ENCODE measurements around the gene S100A10.

Gene S100A10

DNA sequence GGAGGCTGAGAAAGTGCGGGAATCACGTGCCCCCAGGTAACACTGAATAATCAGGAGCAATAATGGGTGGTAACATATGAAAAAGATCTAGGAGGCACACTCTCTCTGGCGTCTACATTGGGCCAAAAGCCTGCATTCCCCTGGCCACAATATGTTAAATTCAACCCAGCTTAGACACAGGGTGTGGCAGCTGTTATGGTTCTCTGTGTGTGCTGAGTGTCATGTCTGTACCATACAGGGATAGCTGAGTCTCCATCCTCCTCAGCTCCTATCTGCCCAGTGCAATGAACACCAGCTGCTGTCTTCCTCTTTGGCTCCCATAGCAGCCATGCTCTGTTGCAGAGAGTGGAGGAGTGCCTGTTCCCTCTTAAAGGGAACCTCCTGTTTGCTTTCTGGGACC lies 28.8 kb upstream of the S100A10 start:
- Mint-ChIP-seq H3K4me3 (no peak overlapping the region), H3K27ac (no peak overlapping the region), H3K9me3 (no peaks in the 10 kb centered on the region), H3K4me1 (no peaks in the 10 kb centered on the region), H3K36me3 (no peaks in the 10 kb centered on the region)
- ATAC-seq: no peak
- no peak for DNase-seq (ENCODE audit: low spot score in 2 of 2)

DNA sequence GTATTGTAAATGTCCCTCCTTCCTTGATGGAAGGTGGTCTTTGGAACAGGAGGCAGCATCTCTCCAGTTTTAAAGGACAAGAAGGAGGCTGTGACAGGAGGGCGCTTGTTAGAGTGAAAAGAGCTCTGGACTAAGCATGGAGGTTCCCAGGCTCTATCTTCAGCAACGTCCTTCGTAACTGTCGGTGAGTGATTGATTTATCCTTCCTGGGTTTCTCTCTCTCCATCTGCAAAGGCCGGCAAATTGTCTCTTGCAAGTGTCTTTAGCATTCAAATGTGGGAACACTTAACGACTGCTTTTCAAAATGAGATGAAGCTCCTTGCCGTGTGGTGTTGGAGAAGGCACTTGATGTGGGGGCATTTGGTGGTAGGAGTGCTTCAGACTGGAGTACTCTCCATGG lies 27.9 kb upstream of the S100A10 start:
- no peak for ATAC-seq

GRCh38 chr1:152020849-152021248 lies 27.2 kb upstream of the S100A10 start:
- Mint-ChIP-seq H3K9me3 (no peaks in the 10 kb centered on the region), H3K27ac (no peak overlapping the region), H3K36me3 (no peaks in the 10 kb centered on the region), H3K4me3 (no peak overlapping the region), H3K4me1 (no peaks in the 10 kb centered on the region)
- ATAC-seq: no peak
- DNase-seq (ENCODE audit: low spot score in 2 of 2): no peak

More for the DNA sequence above, 27.9 kb upstream of the S100A10 start:
- H3K9me3 Mint-ChIP-seq: no peaks in the 10 kb centered on the region
- H3K4me3 Mint-ChIP-seq: no peak overlapping the region
- DNase-seq (ENCODE audit: low spot score in 2 of 2): no peak
- no peaks in the 10 kb centered on the region for H3K36me3 Mint-ChIP-seq
- H3K4me1 Mint-ChIP-seq: no peaks in the 10 kb centered on the region
- no peak overlapping the region for H3K27ac Mint-ChIP-seq

DNA sequence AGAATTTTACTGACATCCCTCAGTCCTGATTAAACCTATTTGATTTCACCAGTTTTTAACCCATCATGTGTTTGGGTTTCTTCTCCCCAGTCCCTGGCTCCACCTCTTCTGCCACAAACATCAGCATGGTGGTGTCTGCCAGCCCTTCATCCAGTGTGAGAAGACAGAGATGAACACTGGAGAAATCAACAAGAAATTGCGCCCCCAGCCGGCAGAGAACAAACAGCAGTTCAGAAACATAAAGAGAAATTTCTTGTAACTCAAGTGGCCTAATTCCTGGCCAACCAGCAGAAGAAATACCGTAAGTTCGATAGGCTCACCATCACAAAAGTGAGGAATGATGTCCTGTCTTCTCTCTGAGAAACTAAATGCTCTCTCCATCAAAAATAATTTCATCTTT lies 24.9 kb upstream of the S100A10 start:
- ATAC-seq (no peak), DNase-seq (ENCODE audit: low spot score in 2 of 2) (no peak)
- Mint-ChIP-seq H3K9me3 (no peaks in the 10 kb centered on the region), H3K27ac (no peak overlapping the region), H3K4me3 (no peak overlapping the region), H3K36me3 (no peaks in the 10 kb centered on the region), H3K4me1 (peaks cover 5% of the 10 kb centered on the region)

- no peaks in the 10 kb centered on the region for H3K9me3 Mint-ChIP-seq
- H3K27ac Mint-ChIP-seq: no peak overlapping the region
- H3K4me3 Mint-ChIP-seq: no peak overlapping the region
- DNase-seq (ENCODE audit: low spot score in 2 of 2): no peak
- no peaks in the 10 kb centered on the region for H3K36me3 Mint-ChIP-seq
- no peak for ATAC-seq
- H3K4me1 Mint-ChIP-seq: peaks cover 5% of the 10 kb centered on the region
Measured at GRCh38 chr1:152015766-152016165, 22.1 kb upstream of the S100A10 start.

GRCh38 chr1:152014943-152015342 lies 21.3 kb upstream of the S100A10 start:
- Mint-ChIP-seq H3K4me1 (peaks cover 5% of the 10 kb centered on the region), H3K4me3 (no peak overlapping the region), H3K9me3 (no peaks in the 10 kb centered on the region), H3K27ac (no peak overlapping the region), H3K36me3 (no peaks in the 10 kb centered on the region)
- ATAC-seq: peak; percentile 81
- DNase-seq (ENCODE audit: low spot score in 2 of 2): no peak

DNA sequence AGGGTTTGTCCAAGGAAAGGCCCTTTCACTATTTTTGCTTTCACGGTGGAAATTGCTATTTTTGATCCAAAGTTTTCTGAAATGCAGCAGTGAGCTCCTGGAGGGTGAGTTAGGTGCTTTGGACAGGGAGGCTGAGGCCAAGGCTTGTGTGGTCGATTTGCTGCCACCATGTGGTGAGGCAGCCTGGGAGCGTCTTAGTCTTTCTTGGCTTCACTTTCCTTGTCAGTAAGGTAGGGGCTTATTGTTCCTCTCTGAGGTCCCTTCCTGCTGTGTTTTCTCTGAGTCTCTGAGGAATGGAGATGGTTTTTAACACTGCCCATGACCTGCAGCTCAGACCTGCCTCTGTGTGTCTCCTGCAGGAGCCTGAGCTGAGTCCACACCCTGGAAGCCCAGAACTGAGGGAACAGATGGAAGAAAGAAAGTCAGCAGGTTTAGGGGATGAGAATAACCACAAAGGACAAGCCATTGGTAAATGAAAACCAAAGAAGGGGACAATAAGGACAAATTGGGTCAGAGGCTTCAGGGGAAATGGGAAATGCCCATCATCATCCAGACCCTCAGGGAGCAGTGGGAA lies 20.1 kb upstream of the S100A10 start:
- peak overlapping the region; percentile 20 for H3K27ac Mint-ChIP-seq
- no peaks in the 10 kb centered on the region for H3K9me3 Mint-ChIP-seq
- peaks cover 5% of the 10 kb centered on the region for H3K4me1 Mint-ChIP-seq
- ATAC-seq: peak; percentile 45
- DNase-seq (ENCODE audit: low spot score in 2 of 2): no peak
- H3K36me3 Mint-ChIP-seq: no peaks in the 10 kb centered on the region
- no peak overlapping the region for H3K4me3 Mint-ChIP-seq

- H3K36me3 Mint-ChIP-seq: no peaks in the 10 kb centered on the region
- H3K4me1 Mint-ChIP-seq: peaks cover 11% of the 10 kb centered on the region
- ATAC-seq: no peak
- H3K4me3 Mint-ChIP-seq: no peak overlapping the region
- no peak overlapping the region for H3K27ac Mint-ChIP-seq
- DNase-seq (ENCODE audit: low spot score in 2 of 2): no peak
- no peaks in the 10 kb centered on the region for H3K9me3 Mint-ChIP-seq
Measured at GRCh38 chr1:152009691-152010090, 16.0 kb upstream of the S100A10 start.

GRCh38 chr1:152007047-152007446 lies 13.4 kb upstream of the S100A10 start:
- DNase-seq (ENCODE audit: low spot score in 2 of 2) (no peak), ATAC-seq (no peak)
- H3K4me1 Mint-ChIP-seq: peaks cover 22% of the 10 kb centered on the region
- H3K36me3 Mint-ChIP-seq: no peaks in the 10 kb centered on the region
- no peaks in the 10 kb centered on the region for H3K9me3 Mint-ChIP-seq
- H3K4me3 Mint-ChIP-seq: no peak overlapping the region
- H3K27ac Mint-ChIP-seq: peak overlapping the region; percentile 38

DNA sequence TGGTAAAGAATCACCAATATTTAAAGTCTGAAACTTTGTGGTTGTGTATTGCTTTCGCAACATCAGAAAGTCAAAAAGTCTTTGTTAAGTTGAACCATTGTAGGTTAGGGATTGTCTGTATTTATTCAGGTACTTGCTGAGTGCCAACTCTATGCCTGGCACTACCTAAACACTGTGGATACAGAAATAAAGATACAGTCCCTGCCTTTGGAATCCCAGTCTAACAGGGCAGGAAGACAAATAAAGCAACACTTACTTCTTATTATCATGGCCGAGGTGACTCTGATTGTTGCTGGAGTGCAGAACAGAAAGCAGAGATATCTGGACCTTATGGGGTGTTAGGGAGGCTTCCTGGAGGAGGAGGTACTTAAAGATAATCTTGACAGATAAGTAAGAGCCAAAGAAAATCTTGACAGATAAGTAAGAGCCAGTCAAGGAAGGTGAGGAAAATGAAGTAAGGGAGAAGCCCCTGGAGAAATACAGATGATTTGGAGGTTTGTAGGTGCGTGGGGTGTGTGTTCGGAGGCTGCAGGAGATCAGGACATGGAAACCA lies 11.8 kb upstream of the S100A10 start:
- H3K4me3 Mint-ChIP-seq: no peak overlapping the region
- ATAC-seq (no peak), DNase-seq (ENCODE audit: low spot score in 2 of 2) (no peak)
- no peaks in the 10 kb centered on the region for H3K36me3 Mint-ChIP-seq
- H3K4me1 Mint-ChIP-seq: peaks cover 22% of the 10 kb centered on the region
- H3K27ac Mint-ChIP-seq: no peak overlapping the region
- no peaks in the 10 kb centered on the region for H3K9me3 Mint-ChIP-seq

DNA sequence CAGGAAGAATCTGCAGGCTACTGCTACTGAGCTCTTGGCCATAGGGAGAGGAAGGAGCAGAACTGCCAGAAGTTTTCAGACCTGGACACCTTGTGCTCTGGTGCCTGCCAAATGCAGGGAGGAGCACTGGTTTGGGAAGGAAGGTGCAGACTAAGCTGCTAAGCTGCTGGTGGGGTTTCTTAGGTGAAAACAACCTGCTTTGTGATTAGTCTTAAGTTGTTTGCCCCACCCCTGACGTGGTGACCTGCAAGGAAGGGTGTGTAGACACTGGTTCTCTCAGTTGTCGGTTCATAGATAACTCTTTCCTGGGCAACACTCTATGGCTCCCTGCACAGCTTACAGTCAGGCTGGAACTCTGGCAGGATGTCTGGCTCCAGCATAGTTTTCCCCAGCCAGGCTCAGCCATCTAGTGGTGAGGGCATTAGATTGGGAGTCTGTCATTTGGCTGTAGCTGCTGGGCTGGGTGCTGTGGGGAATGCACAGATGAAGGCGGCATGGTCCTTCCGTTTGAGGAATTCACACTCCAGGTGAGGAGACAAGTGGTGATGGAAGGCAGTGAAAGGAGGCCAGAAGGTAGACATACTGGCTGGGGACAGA lies 10.3 kb upstream of the S100A10 start:
- Mint-ChIP-seq H3K27ac (no peak overlapping the region), H3K9me3 (no peaks in the 10 kb centered on the region), H3K4me1 (peaks cover 22% of the 10 kb centered on the region), H3K36me3 (no peaks in the 10 kb centered on the region), H3K4me3 (no peak overlapping the region)
- no peak for DNase-seq (ENCODE audit: low spot score in 2 of 2)
- ATAC-seq: no peak

GRCh38 chr1:152002960-152003359 lies 9.3 kb upstream of the S100A10 start:
- ATAC-seq: peak; percentile 61
- no peak for DNase-seq (ENCODE audit: low spot score in 2 of 2)
- H3K9me3 Mint-ChIP-seq: no peaks in the 10 kb centered on the region
- H3K4me3 Mint-ChIP-seq: no peak overlapping the region
- no peak overlapping the region for H3K27ac Mint-ChIP-seq
- peaks cover 22% of the 10 kb centered on the region for H3K4me1 Mint-ChIP-seq
- no peaks in the 10 kb centered on the region for H3K36me3 Mint-ChIP-seq

- no peak overlapping the region for H3K4me3 Mint-ChIP-seq
- no peaks in the 10 kb centered on the region for H3K36me3 Mint-ChIP-seq
- no peaks in the 10 kb centered on the region for H3K9me3 Mint-ChIP-seq
Measured at GRCh38 chr1:152001631-152002584, 8.2 kb upstream of the S100A10 start.

DNA sequence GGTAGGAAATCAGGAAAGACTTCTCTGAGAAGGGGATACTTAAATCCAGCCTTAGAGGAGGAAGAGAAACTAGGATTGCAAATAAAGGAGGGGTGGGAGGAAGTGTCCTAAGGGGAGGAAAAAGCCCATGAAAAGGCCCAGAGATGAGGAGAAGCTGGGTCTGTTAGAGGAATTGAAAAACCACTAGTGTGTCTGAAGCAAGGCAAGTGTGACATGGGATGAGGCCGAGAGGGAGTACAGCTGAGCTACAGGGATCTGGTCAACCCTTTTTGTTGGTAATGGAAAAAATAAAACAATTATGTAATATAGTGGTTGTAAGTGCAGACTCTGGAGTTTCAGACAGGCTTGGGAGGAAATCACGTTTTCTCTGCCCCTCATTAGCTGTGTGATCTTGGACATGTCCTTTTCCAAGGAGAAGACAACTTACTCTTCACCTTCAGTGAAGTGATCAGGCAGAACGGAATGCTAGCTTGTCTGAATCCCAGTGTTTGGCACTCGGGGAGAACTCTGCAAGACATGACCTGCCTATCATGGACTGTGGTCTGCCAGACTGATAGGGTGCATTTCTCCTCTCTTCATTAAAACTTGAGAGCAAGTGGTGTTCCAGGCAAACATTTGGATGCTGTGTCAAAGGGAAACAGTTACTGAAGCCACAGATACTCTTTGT lies 7.4 kb upstream of the S100A10 start:
- no peak overlapping the region for H3K4me3 Mint-ChIP-seq
- DNase-seq (ENCODE audit: low spot score in 2 of 2): no peak

More at GRCh38 chr1:152001631-152002584, 8.2 kb upstream of the S100A10 start:
- peak; percentile 75 for ATAC-seq
- DNase-seq (ENCODE audit: low spot score in 2 of 2): peak; percentile 45 to 85
- Mint-ChIP-seq H3K4me1 (peaks cover 17% of the 10 kb centered on the region), H3K27ac (no peak overlapping the region)

More for the DNA sequence above, 7.4 kb upstream of the S100A10 start:
- Mint-ChIP-seq H3K36me3 (no peaks in the 10 kb centered on the region), H3K9me3 (no peaks in the 10 kb centered on the region), H3K27ac (no peak overlapping the region), H3K4me1 (peaks cover 15% of the 10 kb centered on the region)
- no peak for ATAC-seq

Data from stimulated activated effector memory CD8-positive, alpha-beta T cell treated with anti-CD3 and anti-CD28 coated beads, Interleukin-12 subunit alpha, Interleukin-12 subunit beta, amount 100 ng/mL, for 72 hours (primary cell).